A673 (cell line): Measurements from ENCODE around the gene TEX2. TPM values are rescaled to one million over a fixed set of nuclear protein-coding genes. Genes with fewer than 3 reads are reported as not detected.
"Not testable (repeated sequence)": the region's sequence is repeated elsewhere in the genome, so short reads cannot be mapped to it uniquely, and the experiment has no call there.

Source experiments
- BruUV-seq: library from RNA; stranded (reverse); fragments of 400-500 nt; replicated peaks from 2 replicates; lab custom pipeline; 2021; lab: Mats Ljungman, UMichigan
- CTCF ChIA-PET: fragments of 300-600 bp; sonication (Branson Sonifier 250); formaldehyde crosslinking; loops from one replicate; lab custom pipeline; 2022; ENCODE audit warnings: antibody characterized with exemption; lab: Charles Lee
- POLR2A ChIA-PET: fragments of 300-600 bp; sonication (Branson Sonifier 250); formaldehyde crosslinking; loops from one replicate; lab custom pipeline; 2022; ENCODE audit warnings: antibody characterized with exemption; ENCODE audit not compliant: low non-redundant PET; lab: Charles Lee
- DNase-seq: peaks from one replicate; pipeline ENCODE4 v3.0.0-alpha.2; 2015; ENCODE audit warnings: low spot score
- H3K27ac ChIP-seq: fragments of 200-600 bp; sonication (generic); 2 replicates; pipeline ENCODE4 v1.5.1; 2016; ENCODE audit warnings: mixed run types, low read depth, mild to moderate bottlenecking, mixed read lengths, antibody characterized with exemption, low read length; ENCODE audit not compliant: poor library complexity, severe bottlenecking
- H3K27me3 ChIP-seq: fragments of 200-600 bp; sonication (generic); replicated peaks from 2 replicates; pipeline ENCODE4 v1.6.1; 2017; ENCODE audit warnings: mixed run types, low read depth, mild to moderate bottlenecking, mixed read lengths, antibody characterized with exemption, low read length; ENCODE audit not compliant: insufficient read depth, poor library complexity
- H3K36me3 ChIP-seq: fragments of 200-600 bp; sonication (generic); 2 replicates; pipeline ENCODE4 v1.6.1; 2016; ENCODE audit warnings: mixed run types, mild to moderate bottlenecking, mixed read lengths, antibody characterized with exemption, low read length; ENCODE audit not compliant: insufficient read depth, poor library complexity, severe bottlenecking
- H3K4me1 ChIP-seq: fragments of 200-600 bp; sonication (generic); 2 replicates; pipeline ENCODE4 v1.6.1; 2017; ENCODE audit warnings: mixed run types, mild to moderate bottlenecking, mixed read lengths, antibody characterized with exemption, low read length; ENCODE audit not compliant: insufficient read depth, poor library complexity, severe bottlenecking
- H3K4me3 ChIP-seq: fragments of 200-600 bp; sonication (generic); 2 replicates; pipeline ENCODE4 v1.5.1; 2016; ENCODE audit warnings: low read depth, mixed run types, mild to moderate bottlenecking, mixed read lengths, low read length; ENCODE audit not compliant: poor library complexity, severe bottlenecking
- H3K9me3 ChIP-seq: fragments of 200-600 bp; sonication (generic); 2 replicates; pipeline ENCODE4 v1.6.1; 2016; ENCODE audit warnings: mixed run types, low read depth, mild to moderate bottlenecking, mixed read lengths, antibody characterized with exemption, low read length; ENCODE audit not compliant: poor library complexity, severe bottlenecking
- CTCF ChIP-seq: fragments of 300-800, 200-600 bp; sonication (generic); conservative IDR thresholded peaks from 2 replicates; pipeline ENCODE4 v1.5.1; 2017; ENCODE audit warnings: low read depth, mild to moderate bottlenecking, antibody characterized with exemption, low read length, moderate library complexity, mixed read lengths
- EZH2 ChIP-seq: fragments of 200-600 bp; sonication (generic); IDR thresholded peaks from 2 replicates; pipeline ENCODE4 v1.6.1; 2017; ENCODE audit warnings: borderline replicate concordance, low read depth, mild to moderate bottlenecking, mixed read lengths, antibody characterized with exemption, low read length; ENCODE audit not compliant: poor library complexity, severe bottlenecking
- intact Hi-C: fragments of 100-400 bp; cut with micrococcal nuclease; formaldehyde crosslinking; loops from one replicate; pipeline ENCODE4 v1.10.0; 2022; ENCODE audit not compliant: unreplicated experiment
- total RNA-seq: library from RNA; stranded (reverse); gene quantifications from 2 replicates; pipeline ENCODE4 v1.2.3, GENCODE V29; 2021

Gene TEX2
- total RNA-seq, 1 experiment from 2014 or later = 16.1 TPM

- CTCF ChIA-PET = no interaction called here
- no peak overlapping the region for H3K4me3 ChIP-seq
- POLR2A ChIA-PET = no interaction called here
- no peaks in the 10 kb centered on the region for H3K9me3 ChIP-seq
- no peak for TF ChIP-seq CTCF
- TF ChIP-seq EZH2 = no peak
- H3K27me3 ChIP-seq = no peaks in the 10 kb centered on the region
- intact Hi-C loops = no loop called here
- H3K27ac ChIP-seq = no peak overlapping the region
- DNase-seq = no peak
- no TSS peak for BruUV-seq
- no peaks in the 10 kb centered on the region for H3K4me1 ChIP-seq
- H3K36me3 ChIP-seq = no peaks in the 10 kb centered on the region
Observed at GRCh38 chr17:64188088-64188487, 75.0 kb downstream of the TEX2 start.

- Histone ChIP-seq H3K27ac (no peak overlapping the region), H3K27me3 (no peaks in the 10 kb centered on the region), H3K36me3 (no peaks in the 10 kb centered on the region), H3K4me1 (no peaks in the 10 kb centered on the region), H3K4me3 (no peak overlapping the region), H3K9me3 (no peaks in the 10 kb centered on the region)
- POLR2A ChIA-PET = no interaction called here
- BruUV-seq = no TSS peak
- intact Hi-C loops = no loop called here
- CTCF ChIA-PET = no interaction called here
- no peak for DNase-seq
- no peak for TF ChIP-seq CTCF
- TF ChIP-seq EZH2 = no peak
Observed at GRCh38 chr17:64187093-64187895, 75.8 kb downstream of the TEX2 start.

- TF ChIP-seq CTCF (no peak), EZH2 (no peak)
- POLR2A ChIA-PET = no interaction called here
- intact Hi-C loops = no loop called here
- H3K27me3 ChIP-seq = no peaks in the 10 kb centered on the region
- BruUV-seq = no TSS peak
- DNase-seq = no peak
- H3K27ac ChIP-seq = no peak overlapping the region
- H3K4me1 ChIP-seq = no peaks in the 10 kb centered on the region
- H3K9me3 ChIP-seq = no peaks in the 10 kb centered on the region
- H3K4me3 ChIP-seq = no peak overlapping the region
- CTCF ChIA-PET = no interaction called here
- no peaks in the 10 kb centered on the region for H3K36me3 ChIP-seq
Observed at GRCh38 chr17:64186171-64187092, 76.6 kb downstream of the TEX2 start.

GRCh38 chr17:64185557-64185956, 77.5 kb downstream of the TEX2 start:
- H3K9me3 ChIP-seq, intact Hi-C loops, H3K4me3 ChIP-seq, CTCF ChIA-PET, DNase-seq, BruUV-seq, H3K36me3 ChIP-seq, POLR2A ChIA-PET, H3K27ac ChIP-seq, H3K27me3 ChIP-seq, H3K4me1 ChIP-seq: not testable (repeated sequence)
